Measurements from ENCODE around the gene TMED8.

The TMED8 gene

GRCh38 chr14:77335576-77335975 is 41.3 kb downstream of the TMED8 start:
- no peak overlapping the region for H3K9ac ChIP-seq (ENCODE audit: low read depth, low read length)
- no peaks in the 10 kb centered on the region for H3K27me3 ChIP-seq (ENCODE audit: control insufficient read depth, insufficient read depth, low read length)
- no peaks in the 10 kb centered on the region for H3K36me3 ChIP-seq (ENCODE audit: control insufficient read depth, insufficient read depth, low read length)
- H3K4me3 ChIP-seq (ENCODE audit: low read depth, low read length), result no peak overlapping the region
- H3K4me1 ChIP-seq (ENCODE audit: control insufficient read depth, insufficient read depth, low read length), result peaks cover 38% of the 10 kb centered on the region
- H3K9me3 ChIP-seq (ENCODE audit: control insufficient read depth, insufficient read depth, low read length), result no peaks in the 10 kb centered on the region

DNA sequence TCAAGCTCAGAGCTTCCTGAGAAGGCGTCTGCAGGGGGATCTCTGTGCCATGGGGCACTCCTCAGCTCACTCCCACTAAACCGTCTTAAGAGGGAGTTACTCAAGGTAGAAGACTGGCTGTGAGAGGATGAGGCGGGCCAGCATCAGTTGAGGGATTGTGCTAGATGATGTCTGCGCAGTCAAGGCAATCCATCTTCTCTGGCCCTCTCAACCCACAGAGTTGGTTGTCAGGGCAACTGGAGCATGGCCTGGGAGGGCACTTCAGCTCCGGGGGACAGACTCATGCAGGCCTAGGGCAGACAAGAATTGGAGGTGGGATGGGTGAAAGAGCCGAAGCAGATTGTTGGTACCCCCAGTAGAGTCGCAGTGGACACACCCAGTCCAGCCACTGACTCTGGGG is 47.0 kb downstream of the TMED8 start:
- H3K9ac ChIP-seq (ENCODE audit: low read depth, low read length), result no peak overlapping the region
- peaks cover 7% of the 10 kb centered on the region for H3K36me3 ChIP-seq (ENCODE audit: control insufficient read depth, insufficient read depth, low read length)
- H3K4me1 ChIP-seq (ENCODE audit: control insufficient read depth, insufficient read depth, low read length), result no peaks in the 10 kb centered on the region
- H3K4me3 ChIP-seq (ENCODE audit: low read depth, low read length), result no peak overlapping the region
- H3K9me3 ChIP-seq (ENCODE audit: control insufficient read depth, insufficient read depth, low read length), result no peaks in the 10 kb centered on the region
- no peaks in the 10 kb centered on the region for H3K27me3 ChIP-seq (ENCODE audit: control insufficient read depth, insufficient read depth, low read length)

DNA sequence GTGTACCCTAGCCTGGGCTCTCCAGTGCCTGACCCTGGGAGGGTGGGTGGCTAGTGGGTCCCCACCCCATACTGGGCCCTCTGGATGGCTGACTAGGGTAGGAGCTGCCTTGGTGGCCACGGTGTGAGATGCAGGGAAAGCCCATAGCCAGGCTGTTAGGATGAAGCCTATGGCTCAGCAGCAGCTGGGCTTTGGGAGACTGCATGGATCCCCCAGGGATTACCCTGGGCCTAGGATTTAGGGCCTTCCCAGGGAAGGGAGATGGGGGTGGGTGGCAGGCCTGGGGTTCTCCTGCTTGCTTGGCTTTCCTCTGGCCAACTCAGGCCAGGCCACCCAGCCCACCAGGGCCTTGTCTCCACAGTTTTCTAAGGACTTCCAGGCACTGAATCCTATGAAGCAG is 49.8 kb downstream of the TMED8 start:
- peaks cover 7% of the 10 kb centered on the region for H3K36me3 ChIP-seq (ENCODE audit: control insufficient read depth, insufficient read depth, low read length)
- H3K4me1 ChIP-seq (ENCODE audit: control insufficient read depth, insufficient read depth, low read length), result peaks cover 5% of the 10 kb centered on the region
- H3K27me3 ChIP-seq (ENCODE audit: control insufficient read depth, insufficient read depth, low read length), result no peaks in the 10 kb centered on the region
- H3K9me3 ChIP-seq (ENCODE audit: control insufficient read depth, insufficient read depth, low read length), result no peaks in the 10 kb centered on the region
- no peak overlapping the region for H3K4me3 ChIP-seq (ENCODE audit: low read depth, low read length)
- no peak overlapping the region for H3K9ac ChIP-seq (ENCODE audit: low read depth, low read length)

GRCh38 chr14:77325746-77326094 is 51.2 kb downstream of the TMED8 start:
- H3K4me1 ChIP-seq (ENCODE audit: control insufficient read depth, insufficient read depth, low read length), result peaks cover 7% of the 10 kb centered on the region
- no peaks in the 10 kb centered on the region for H3K9me3 ChIP-seq (ENCODE audit: control insufficient read depth, insufficient read depth, low read length)
- H3K4me3 ChIP-seq (ENCODE audit: low read depth, low read length), result no peak overlapping the region
- no peaks in the 10 kb centered on the region for H3K27me3 ChIP-seq (ENCODE audit: control insufficient read depth, insufficient read depth, low read length)
- H3K36me3 ChIP-seq (ENCODE audit: control insufficient read depth, insufficient read depth, low read length), result peaks cover 7% of the 10 kb centered on the region
- H3K9ac ChIP-seq (ENCODE audit: low read depth, low read length), result peak overlapping the region; percentile 32

GRCh38 chr14:77324816-77325745 is 51.8 kb downstream of the TMED8 start:
- no peaks in the 10 kb centered on the region for H3K9me3 ChIP-seq (ENCODE audit: control insufficient read depth, insufficient read depth, low read length)
- H3K4me1 ChIP-seq (ENCODE audit: control insufficient read depth, insufficient read depth, low read length), result peaks cover 7% of the 10 kb centered on the region
- H3K4me3 ChIP-seq (ENCODE audit: low read depth, low read length), result no peak overlapping the region
- no peaks in the 10 kb centered on the region for H3K27me3 ChIP-seq (ENCODE audit: control insufficient read depth, insufficient read depth, low read length)
- no peak overlapping the region for H3K9ac ChIP-seq (ENCODE audit: low read depth, low read length)
- peaks cover 7% of the 10 kb centered on the region for H3K36me3 ChIP-seq (ENCODE audit: control insufficient read depth, insufficient read depth, low read length)

DNA sequence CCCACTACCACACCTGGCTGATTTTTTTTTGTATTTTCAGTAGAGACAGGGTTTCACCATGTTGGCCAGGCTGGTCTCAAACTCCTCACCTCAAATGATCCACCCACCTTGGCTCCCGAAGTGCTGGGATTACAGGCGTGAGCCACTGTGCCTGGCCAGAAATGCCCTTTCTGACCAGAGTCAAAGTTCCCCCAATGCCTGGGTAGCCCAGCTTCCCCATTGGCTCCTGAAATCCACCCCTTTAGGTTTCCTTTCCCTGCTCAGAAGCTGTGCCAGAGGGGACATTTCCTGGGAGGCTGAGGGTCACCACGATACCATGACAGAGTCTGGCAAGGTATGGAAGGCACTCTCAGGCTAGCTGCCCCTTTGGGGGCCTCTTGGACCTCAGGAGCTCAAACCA is 52.6 kb downstream of the TMED8 start:
- H3K4me3 ChIP-seq (ENCODE audit: low read depth, low read length), result no peak overlapping the region
- no peak overlapping the region for H3K9ac ChIP-seq (ENCODE audit: low read depth, low read length)
- no peaks in the 10 kb centered on the region for H3K27me3 ChIP-seq (ENCODE audit: control insufficient read depth, insufficient read depth, low read length)
- H3K9me3 ChIP-seq (ENCODE audit: control insufficient read depth, insufficient read depth, low read length), result no peaks in the 10 kb centered on the region
- peaks cover 5% of the 10 kb centered on the region for H3K36me3 ChIP-seq (ENCODE audit: control insufficient read depth, insufficient read depth, low read length)
- H3K4me1 ChIP-seq (ENCODE audit: control insufficient read depth, insufficient read depth, low read length), result peaks cover 7% of the 10 kb centered on the region

DNA sequence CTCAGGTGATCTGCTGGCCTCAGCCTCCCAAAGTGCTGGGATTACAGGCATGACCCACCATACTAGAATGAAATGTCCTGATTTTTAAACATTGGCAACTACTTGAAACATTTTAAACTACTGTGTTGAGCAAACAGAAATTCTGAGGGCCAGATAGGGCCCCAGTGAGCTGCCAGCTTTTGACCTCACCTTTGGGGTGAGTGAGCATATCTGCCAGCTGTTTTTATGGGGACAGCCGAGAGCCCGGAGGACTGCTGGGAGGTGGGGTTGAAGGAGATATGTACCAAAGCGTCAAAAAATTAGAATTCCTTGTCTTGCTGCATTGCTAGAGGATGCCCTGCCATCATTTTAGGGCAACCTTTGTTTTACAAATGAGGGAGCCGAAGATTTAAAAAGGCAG is 53.3 kb downstream of the TMED8 start:
- Histone ChIP-seq H3K36me3 (ENCODE audit: control insufficient read depth, insufficient read depth, low read length) (peaks cover 4% of the 10 kb centered on the region), H3K4me1 (ENCODE audit: control insufficient read depth, insufficient read depth, low read length) (peaks cover 7% of the 10 kb centered on the region), H3K9me3 (ENCODE audit: control insufficient read depth, insufficient read depth, low read length) (no peaks in the 10 kb centered on the region), H3K4me3 (ENCODE audit: low read depth, low read length) (no peak overlapping the region), H3K9ac (ENCODE audit: low read depth, low read length) (no peak overlapping the region), H3K27me3 (ENCODE audit: control insufficient read depth, insufficient read depth, low read length) (no peaks in the 10 kb centered on the region)

GRCh38 chr14:77322951-77323350 is 53.9 kb downstream of the TMED8 start:
- no peak overlapping the region for H3K4me3 ChIP-seq (ENCODE audit: low read depth, low read length)
- no peaks in the 10 kb centered on the region for H3K9me3 ChIP-seq (ENCODE audit: control insufficient read depth, insufficient read depth, low read length)
- no peaks in the 10 kb centered on the region for H3K27me3 ChIP-seq (ENCODE audit: control insufficient read depth, insufficient read depth, low read length)
- H3K9ac ChIP-seq (ENCODE audit: low read depth, low read length), result no peak overlapping the region
- H3K36me3 ChIP-seq (ENCODE audit: control insufficient read depth, insufficient read depth, low read length), result peaks cover 4% of the 10 kb centered on the region
- H3K4me1 ChIP-seq (ENCODE audit: control insufficient read depth, insufficient read depth, low read length), result peaks cover 7% of the 10 kb centered on the region

DNA sequence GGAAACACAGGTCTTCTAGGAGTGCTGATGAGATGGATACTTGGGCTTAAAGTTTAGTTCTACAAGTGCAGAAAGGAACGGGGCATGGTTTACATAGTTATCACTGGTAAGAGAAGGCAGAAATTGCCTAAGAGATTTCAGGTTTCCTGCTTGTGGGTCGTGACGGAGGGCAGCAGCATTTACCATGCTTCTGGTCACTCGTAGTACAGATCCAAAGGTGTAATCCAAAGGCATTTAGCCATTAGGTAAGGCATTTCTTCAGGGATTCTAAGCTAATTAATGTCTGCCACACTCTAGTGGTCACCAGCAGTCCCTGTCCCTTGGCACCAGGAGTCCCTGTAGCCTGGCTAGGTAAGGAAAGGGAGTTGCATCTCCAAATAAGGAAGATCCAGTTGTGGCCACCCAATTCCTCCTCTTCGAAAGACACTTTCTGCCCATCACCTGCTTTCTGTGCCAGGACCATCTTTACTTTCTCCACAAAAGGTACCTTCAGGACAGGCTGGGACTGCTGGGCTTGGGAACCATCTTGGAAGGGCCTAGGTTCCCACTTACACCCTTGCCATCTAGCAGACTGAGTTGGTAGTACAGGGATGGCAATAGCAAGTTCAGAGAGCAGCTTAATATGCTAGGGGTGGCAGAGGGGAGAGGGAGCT is 54.5 kb downstream of the TMED8 start:
- no peaks in the 10 kb centered on the region for H3K9me3 ChIP-seq (ENCODE audit: control insufficient read depth, insufficient read depth, low read length)
- peak overlapping the region; percentile 38 for H3K4me3 ChIP-seq (ENCODE audit: low read depth, low read length)
- H3K4me1 ChIP-seq (ENCODE audit: control insufficient read depth, insufficient read depth, low read length), result peaks cover 7% of the 10 kb centered on the region
- H3K36me3 ChIP-seq (ENCODE audit: control insufficient read depth, insufficient read depth, low read length), result peaks cover 3% of the 10 kb centered on the region
- H3K9ac ChIP-seq (ENCODE audit: low read depth, low read length), result peak overlapping the region; percentile 26
- no peaks in the 10 kb centered on the region for H3K27me3 ChIP-seq (ENCODE audit: control insufficient read depth, insufficient read depth, low read length)

DNA sequence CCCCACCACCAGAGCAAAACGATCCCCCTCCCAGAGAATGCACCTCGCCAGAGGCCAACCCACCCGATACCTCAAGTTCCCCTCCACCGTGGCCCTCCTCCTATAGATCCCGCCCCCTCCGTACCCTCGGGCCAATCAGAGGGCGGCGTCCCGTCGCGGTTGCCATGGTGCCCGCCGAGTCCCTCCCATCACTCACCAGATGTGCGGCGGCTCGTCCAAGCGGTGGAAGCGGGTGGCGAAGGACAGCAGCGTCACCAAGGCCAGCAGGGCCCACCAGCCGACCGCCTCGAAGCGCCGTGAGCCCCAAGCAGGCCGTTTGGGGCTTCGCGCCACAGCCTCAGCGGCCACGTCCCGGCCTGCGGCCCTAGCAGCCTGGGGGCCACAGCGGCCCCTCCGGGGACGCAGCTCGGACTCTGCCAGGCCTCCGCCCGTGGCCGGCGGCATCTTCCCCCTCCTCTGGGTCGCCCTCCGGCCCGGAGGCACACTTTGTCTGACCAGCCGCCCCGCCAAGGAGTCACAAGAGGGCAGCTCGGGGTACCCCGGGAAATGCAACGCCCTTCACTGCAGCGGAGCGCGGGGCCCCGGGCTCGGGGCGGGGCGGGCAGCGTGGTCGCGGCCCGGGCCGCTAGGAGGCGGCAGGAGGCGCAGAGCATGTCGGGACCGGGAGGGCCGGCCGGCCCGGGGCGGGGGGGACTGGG is 56.5 kb downstream of the TMED8 start, which contains the start of gene POMT2:
Gene POMT2 (minus strand): TSS at position 646 of the 698 bp plus-strand sequence. CDS start 202 bp downstream, at position 444.
- Histone ChIP-seq H3K9ac (ENCODE audit: low read depth, low read length) (peak within 1 kb of the TSS; percentile 95), H3K4me1 (ENCODE audit: control insufficient read depth, insufficient read depth, low read length) (peaks cover 7% of the 10 kb centered on the region), H3K27me3 (ENCODE audit: control insufficient read depth, insufficient read depth, low read length) (no peaks in the 10 kb centered on the region), H3K36me3 (ENCODE audit: control insufficient read depth, insufficient read depth, low read length) (no peaks in the 10 kb centered on the region), H3K4me3 (ENCODE audit: low read depth, low read length) (peak within 1 kb of the TSS; percentile 93), H3K9me3 (ENCODE audit: control insufficient read depth, insufficient read depth, low read length) (no peaks in the 10 kb centered on the region)

- Histone ChIP-seq H3K27me3 (ENCODE audit: control insufficient read depth, insufficient read depth, low read length) (no peaks in the 10 kb centered on the region), H3K9me3 (ENCODE audit: control insufficient read depth, insufficient read depth, low read length) (no peaks in the 10 kb centered on the region), H3K4me3 (ENCODE audit: low read depth, low read length) (peak overlapping the region; percentile 93), H3K4me1 (ENCODE audit: control insufficient read depth, insufficient read depth, low read length) (peaks cover 11% of the 10 kb centered on the region), H3K9ac (ENCODE audit: low read depth, low read length) (no peak overlapping the region), H3K36me3 (ENCODE audit: control insufficient read depth, insufficient read depth, low read length) (no peaks in the 10 kb centered on the region)
Observed at GRCh38 chr14:77319422-77319821, 57.5 kb downstream of the TMED8 start.
